GM23338 (cell line): Measurements from ENCODE around the gene SMCO3. TPM values are rescaled to one million over a fixed set of nuclear protein-coding genes. Genes with fewer than 3 reads are reported as not detected.

Experiments used
- ATAC-seq: fragments of 200-7000 bp; cut with Tn5 transposase; 3 replicates; pipeline ENCODE4 v1.9.1; 2020
- DNase-seq: peaks from one replicate; pipeline ENCODE4 v3.0.0-alpha.2; 2015; ENCODE audit warnings: low spot score
- H2AFZ ChIP-seq: fragments of 200-600 bp; sonication (generic); 2 replicates; pipeline ENCODE4 v1.8.0; 2016; ENCODE audit warnings: antibody characterized with exemption, mild to moderate bottlenecking, moderate library complexity
- H3F3A ChIP-seq: fragments of 200-600 bp; sonication (generic); replicated peaks from 2 replicates; pipeline ENCODE4 v1.8.0; 2017; ENCODE audit warnings: antibody characterized with exemption, mixed run types, low read depth
- H3K27ac ChIP-seq: fragments of 200-600 bp; sonication (generic); 2 replicates; pipeline ENCODE4 v1.6.1; 2016; ENCODE audit warnings: low read depth
- H3K27me3 ChIP-seq: fragments of 200-600 bp; sonication (generic); 2 replicates; pipeline ENCODE4 v1.8.0; 2016; ENCODE audit warnings: mild to moderate bottlenecking, mixed run types, moderate library complexity; ENCODE audit not compliant: insufficient read depth
- H3K36me3 ChIP-seq: fragments of 200-600 bp; sonication (generic); 2 replicates; pipeline ENCODE4 v1.8.0; 2016; ENCODE audit warnings: mild to moderate bottlenecking; ENCODE audit not compliant: insufficient read depth
- H3K4me1 ChIP-seq: fragments of 200-600 bp; sonication (generic); 2 replicates; pipeline ENCODE4 v1.8.0; 2016; ENCODE audit warnings: mild to moderate bottlenecking, moderate library complexity; ENCODE audit not compliant: insufficient read depth
- H3K4me2 ChIP-seq: fragments of 200-600 bp; sonication (generic); 2 replicates; pipeline ENCODE4 v1.7.1; 2017; ENCODE audit warnings: mixed run types
- H3K4me3 ChIP-seq: fragments of 200-600 bp; sonication (generic); 2 replicates; pipeline ENCODE4 v1.6.1; 2016; ENCODE audit warnings: mixed run types
- H3K79me2 ChIP-seq: fragments of 200-600 bp; sonication (generic); replicated peaks from 2 replicates; pipeline ENCODE4 v1.8.0; 2017; ENCODE audit warnings: mild to moderate bottlenecking; ENCODE audit not compliant: insufficient read depth
- H3K9me2 ChIP-seq: fragments of 200-600 bp; sonication (generic); 2 replicates; pipeline ENCODE4 v1.8.0; 2017; ENCODE audit not compliant: insufficient read depth
- H4K20me1 ChIP-seq: fragments of 200-600 bp; sonication (generic); replicated peaks from 2 replicates; pipeline ENCODE4 v1.8.0; 2017; ENCODE audit warnings: mild to moderate bottlenecking; ENCODE audit not compliant: insufficient read depth
- H3K27ac Mint-ChIP-seq: 2 replicates; pipeline ENCODE4 v1.8.0; 2020; ENCODE audit warnings: inconsistent platforms, mild to moderate bottlenecking, moderate library complexity, mixed read lengths
- H3K27me3 Mint-ChIP-seq: 3 replicates; pipeline ENCODE4 v1.8.0; 2022; ENCODE audit warnings: low read depth, mild to moderate bottlenecking, moderate library complexity, mixed read lengths, inconsistent platforms; ENCODE audit not compliant: insufficient read depth, poor library complexity
- H3K36me3 Mint-ChIP-seq: 3 replicates; pipeline ENCODE4 v1.8.0; 2021; ENCODE audit warnings: low read depth, mild to moderate bottlenecking, inconsistent platforms, moderate library complexity, mixed read lengths
- H3K4me1 Mint-ChIP-seq: 3 replicates; pipeline ENCODE4 v1.8.0; 2020; ENCODE audit warnings: mild to moderate bottlenecking, inconsistent platforms, mixed read lengths
- H3K4me3 Mint-ChIP-seq: 3 replicates; pipeline ENCODE4 v1.8.0; 2021; ENCODE audit warnings: moderate library complexity, mild to moderate bottlenecking, inconsistent platforms, mixed read lengths
- H3K9me3 Mint-ChIP-seq: 3 replicates; pipeline ENCODE4 v1.8.0; 2020; ENCODE audit warnings: moderate library complexity, mild to moderate bottlenecking, inconsistent platforms, mixed read lengths
- CREB1 ChIP-seq: fragments of 250-450 bp; sonication (Bioruptor Pico); IDR thresholded peaks from 2 replicates; pipeline ENCODE4 v1.5.0; 2020; ENCODE audit warnings: low read depth, mild to moderate bottlenecking, moderate library complexity
- EZH2 ChIP-seq: fragments of 200-600 bp; sonication (generic); IDR thresholded peaks from one replicate; pipeline ENCODE4 v1.8.0; 2017; ENCODE audit warnings: antibody characterized with exemption, mild to moderate bottlenecking, low read depth; ENCODE audit not compliant: unreplicated experiment
- EZH2phosphoT487 ChIP-seq: fragments of 200-600 bp; sonication (generic); IDR thresholded peaks from one replicate; pipeline ENCODE4 v1.8.1; 2018; ENCODE audit warnings: antibody characterized with exemption; ENCODE audit not compliant: unreplicated experiment
- NANOG ChIP-seq: IDR thresholded peaks from 2 replicates; pipeline ENCODE4 v1.6.1; 2016; ENCODE audit warnings: antibody characterized with exemption, borderline replicate concordance
- POLR2AphosphoS5 ChIP-seq: IDR thresholded peaks from 2 replicates; pipeline ENCODE4 v1.6.1; 2016; ENCODE audit warnings: antibody characterized with exemption, low read depth
- STAT1 ChIP-seq: IDR thresholded peaks from one replicate; pipeline ENCODE4 v1.6.1; 2016; ENCODE audit warnings: antibody characterized with exemption; ENCODE audit not compliant: unreplicated experiment
- ZNF331 ChIP-seq: fragments of 250-450 bp; sonication (Bioruptor Pico); IDR thresholded peaks from 2 replicates; pipeline ENCODE4 v1.5.0; 2020; ENCODE audit warnings: low read depth, mild to moderate bottlenecking, moderate library complexity
- polyA plus RNA-seq: library from polyadenylated mRNA; unstranded; fragments of >200 nt; fragmentation: Nextera tagmentation; extraction: Ambion mirVana; gene quantifications from 2 replicates; pipeline ENCODE4 v1.2.1, GENCODE V29; 2016
- total RNA-seq: library from RNA; depleted of rRNA; stranded (reverse); fragments of >200 nt; shearing (Covaris generic); gene quantifications from 2 replicates; pipeline ENCODE4 v1.2.3, GENCODE V29; 2014
- TF ChIP-seq, protein P1 (sequence below): fragments of 250-450 bp; sonication (Bioruptor Pico); IDR thresholded peaks from 2 replicates; pipeline ENCODE4 v1.5.0; 2020; ENCODE audit warnings: mild to moderate bottlenecking, moderate library complexity
- TF ChIP-seq, protein P2 (sequence below): IDR thresholded peaks from 2 replicates; pipeline ENCODE4 v1.6.1; 2016; ENCODE audit warnings: antibody characterized with exemption
- TF ChIP-seq, protein P3 (sequence below), 2 experiments: fragments of 200-600 bp in 1 of 2; sonication (generic) in 1 of 2; conservative IDR thresholded peaks; 2 replicates each; pipeline versions ENCODE4 v1.5.1 to v1.6.1; 2016 to 2017; ENCODE audit warnings: antibody characterized with exemption in 2 of 2, low read depth in 2 of 2, mild to moderate bottlenecking in 2 of 2, moderate library complexity in 1 of 2
- TF ChIP-seq, protein P4 (sequence below): IDR thresholded peaks from one replicate; pipeline ENCODE4 v1.6.1; 2018; ENCODE audit warnings: antibody characterized with exemption; ENCODE audit not compliant: unreplicated experiment

SMCO3 gene
- total and polyA plus RNA-seq, 2 experiments from 2014 or later, result 0.13 TPM; not detected in 1

DNA sequence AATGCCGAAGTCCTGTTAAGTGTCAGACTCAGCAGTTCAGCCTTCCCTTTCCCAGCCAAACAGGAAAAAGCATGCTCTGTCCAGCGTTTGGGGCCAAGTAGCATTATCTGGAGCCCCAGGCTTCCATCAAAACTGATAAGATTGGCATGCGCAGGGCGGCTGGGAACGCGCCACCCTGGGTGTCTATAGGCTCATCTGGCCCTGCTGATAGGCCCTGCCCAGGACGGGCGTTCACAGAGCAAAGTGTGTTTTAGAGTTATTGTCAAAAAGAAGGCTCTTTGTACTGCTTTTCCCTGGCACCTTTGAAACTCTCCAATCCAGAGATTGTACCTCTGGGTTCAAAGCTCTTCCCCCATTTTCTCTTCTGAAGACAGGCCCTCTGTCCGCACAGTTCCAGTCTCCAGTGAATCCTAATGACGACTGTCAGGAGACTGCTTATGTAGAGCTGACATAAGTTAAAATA lies 29.5 kb upstream of the SMCO3 start, which contains the start of gene ART4 (continued):
- TF ChIP-seq, protein P1, sequence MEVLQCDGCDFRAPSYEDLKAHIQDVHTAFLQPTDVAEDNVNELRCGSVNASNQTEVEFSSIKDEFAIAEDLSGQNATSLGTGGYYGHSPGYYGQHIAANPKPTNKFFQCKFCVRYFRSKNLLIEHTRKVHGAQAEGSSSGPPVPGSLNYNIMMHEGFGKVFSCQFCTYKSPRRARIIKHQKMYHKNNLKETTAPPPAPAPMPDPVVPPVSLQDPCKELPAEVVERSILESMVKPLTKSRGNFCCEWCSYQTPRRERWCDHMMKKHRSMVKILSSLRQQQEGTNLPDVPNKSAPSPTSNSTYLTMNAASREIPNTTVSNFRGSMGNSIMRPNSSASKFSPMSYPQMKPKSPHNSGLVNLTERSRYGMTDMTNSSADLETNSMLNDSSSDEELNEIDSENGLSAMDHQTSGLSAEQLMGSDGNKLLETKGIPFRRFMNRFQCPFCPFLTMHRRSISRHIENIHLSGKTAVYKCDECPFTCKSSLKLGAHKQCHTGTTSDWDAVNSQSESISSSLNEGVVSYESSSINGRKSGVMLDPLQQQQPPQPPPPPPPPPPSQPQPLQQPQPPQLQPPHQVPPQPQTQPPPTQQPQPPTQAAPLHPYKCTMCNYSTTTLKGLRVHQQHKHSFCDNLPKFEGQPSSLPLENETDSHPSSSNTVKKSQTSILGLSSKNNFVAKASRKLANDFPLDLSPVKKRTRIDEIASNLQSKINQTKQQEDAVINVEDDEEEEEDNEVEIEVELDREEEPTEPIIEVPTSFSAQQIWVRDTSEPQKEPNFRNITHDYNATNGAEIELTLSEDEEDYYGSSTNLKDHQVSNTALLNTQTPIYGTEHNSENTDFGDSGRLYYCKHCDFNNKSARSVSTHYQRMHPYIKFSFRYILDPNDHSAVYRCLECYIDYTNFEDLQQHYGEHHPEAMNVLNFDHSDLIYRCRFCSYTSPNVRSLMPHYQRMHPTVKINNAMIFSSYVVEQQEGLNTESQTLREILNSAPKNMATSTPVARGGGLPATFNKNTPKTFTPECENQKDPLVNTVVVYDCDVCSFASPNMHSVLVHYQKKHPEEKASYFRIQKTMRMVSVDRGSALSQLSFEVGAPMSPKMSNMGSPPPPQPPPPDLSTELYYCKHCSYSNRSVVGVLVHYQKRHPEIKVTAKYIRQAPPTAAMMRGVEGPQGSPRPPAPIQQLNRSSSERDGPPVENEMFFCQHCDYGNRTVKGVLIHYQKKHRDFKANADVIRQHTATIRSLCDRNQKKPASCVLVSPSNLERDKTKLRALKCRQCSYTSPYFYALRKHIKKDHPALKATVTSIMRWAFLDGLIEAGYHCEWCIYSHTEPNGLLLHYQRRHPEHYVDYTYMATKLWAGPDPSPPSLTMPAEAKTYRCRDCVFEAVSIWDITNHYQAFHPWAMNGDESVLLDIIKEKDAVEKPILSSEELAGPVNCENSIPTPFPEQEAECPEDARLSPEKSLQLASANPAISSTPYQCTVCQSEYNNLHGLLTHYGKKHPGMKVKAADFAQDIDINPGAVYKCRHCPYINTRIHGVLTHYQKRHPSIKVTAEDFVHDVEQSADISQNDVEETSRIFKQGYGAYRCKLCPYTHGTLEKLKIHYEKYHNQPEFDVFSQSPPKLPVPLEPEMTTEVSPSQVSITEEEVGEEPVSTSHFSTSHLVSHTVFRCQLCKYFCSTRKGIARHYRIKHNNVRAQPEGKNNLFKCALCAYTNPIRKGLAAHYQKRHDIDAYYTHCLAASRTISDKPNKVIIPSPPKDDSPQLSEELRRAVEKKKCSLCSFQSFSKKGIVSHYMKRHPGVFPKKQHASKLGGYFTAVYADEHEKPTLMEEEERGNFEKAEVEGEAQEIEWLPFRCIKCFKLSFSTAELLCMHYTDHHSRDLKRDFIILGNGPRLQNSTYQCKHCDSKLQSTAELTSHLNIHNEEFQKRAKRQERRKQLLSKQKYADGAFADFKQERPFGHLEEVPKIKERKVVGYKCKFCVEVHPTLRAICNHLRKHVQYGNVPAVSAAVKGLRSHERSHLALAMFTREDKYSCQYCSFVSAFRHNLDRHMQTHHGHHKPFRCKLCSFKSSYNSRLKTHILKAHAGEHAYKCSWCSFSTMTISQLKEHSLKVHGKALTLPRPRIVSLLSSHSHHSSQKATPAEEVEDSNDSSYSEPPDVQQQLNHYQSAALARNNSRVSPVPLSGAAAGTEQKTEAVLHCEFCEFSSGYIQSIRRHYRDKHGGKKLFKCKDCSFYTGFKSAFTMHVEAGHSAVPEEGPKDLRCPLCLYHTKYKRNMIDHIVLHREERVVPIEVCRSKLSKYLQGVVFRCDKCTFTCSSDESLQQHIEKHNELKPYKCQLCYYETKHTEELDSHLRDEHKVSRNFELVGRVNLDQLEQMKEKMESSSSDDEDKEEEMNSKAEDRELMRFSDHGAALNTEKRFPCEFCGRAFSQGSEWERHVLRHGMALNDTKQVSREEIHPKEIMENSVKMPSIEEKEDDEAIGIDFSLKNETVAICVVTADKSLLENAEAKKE (CRISPR knock-in tag), result no peak
- TF ChIP-seq, protein P2, sequence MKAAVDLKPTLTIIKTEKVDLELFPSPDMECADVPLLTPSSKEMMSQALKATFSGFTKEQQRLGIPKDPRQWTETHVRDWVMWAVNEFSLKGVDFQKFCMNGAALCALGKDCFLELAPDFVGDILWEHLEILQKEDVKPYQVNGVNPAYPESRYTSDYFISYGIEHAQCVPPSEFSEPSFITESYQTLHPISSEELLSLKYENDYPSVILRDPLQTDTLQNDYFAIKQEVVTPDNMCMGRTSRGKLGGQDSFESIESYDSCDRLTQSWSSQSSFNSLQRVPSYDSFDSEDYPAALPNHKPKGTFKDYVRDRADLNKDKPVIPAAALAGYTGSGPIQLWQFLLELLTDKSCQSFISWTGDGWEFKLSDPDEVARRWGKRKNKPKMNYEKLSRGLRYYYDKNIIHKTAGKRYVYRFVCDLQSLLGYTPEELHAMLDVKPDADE, result no peak

DNA sequence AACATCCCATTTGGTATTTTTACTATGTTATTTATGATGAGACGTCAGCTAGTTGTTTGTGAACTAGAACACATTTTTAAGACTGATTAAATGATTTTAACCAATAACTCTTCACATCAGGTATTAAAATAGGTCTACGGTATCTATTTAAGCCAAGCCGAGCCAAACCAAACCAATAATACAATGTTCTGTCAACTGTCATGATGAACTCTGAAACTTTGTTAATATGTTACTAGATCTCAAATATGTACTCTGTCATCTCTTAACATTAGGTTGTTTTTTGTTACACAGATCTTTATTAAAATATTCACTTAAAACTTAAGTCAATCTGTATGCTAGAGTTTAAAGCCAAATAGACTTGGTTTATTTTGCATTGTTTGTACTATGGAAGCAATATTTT lies 28.3 kb upstream of the SMCO3 start:
- ATAC-seq, result no peak
- Histone ChIP-seq H3K9me2 (no peaks in the 10 kb centered on the region), H3K36me3 (no peaks in the 10 kb centered on the region), H3K4me2 (no peak overlapping the region), H3K4me1 (no peaks in the 10 kb centered on the region), H3K79me2 (no peaks in the 10 kb centered on the region), H3K27ac (no peak overlapping the region), H3K4me3 (no peak overlapping the region), H4K20me1 (no peaks in the 10 kb centered on the region), H2AFZ (no peak overlapping the region), H3K27me3 (no peaks in the 10 kb centered on the region), H3F3A (no peaks in the 10 kb centered on the region)
- H3K27ac Mint-ChIP-seq, result no peak overlapping the region
- no peaks in the 10 kb centered on the region for H3K27me3 Mint-ChIP-seq
- no peak overlapping the region for H3K4me3 Mint-ChIP-seq
- peaks cover 3% of the 10 kb centered on the region; the same call in 1 of the 3 replicates for H3K4me1 Mint-ChIP-seq
- peaks cover 9% of the 10 kb centered on the region; the same call in 1 of the 3 replicates for H3K9me3 Mint-ChIP-seq
- peaks cover 2% of the 10 kb centered on the region; the same call in 1 of the 3 replicates for H3K36me3 Mint-ChIP-seq
- no peak for DNase-seq
- TF ChIP-seq NANOG (no peak), EZH2 (no peak), EZH2phosphoT487 (no peak), POLR2AphosphoS5 (no peak), STAT1 (no peak), ZNF331 (CRISPR knock-in tag) (no peak), CREB1 (no peak)
- TF ChIP-seq, protein P3, sequence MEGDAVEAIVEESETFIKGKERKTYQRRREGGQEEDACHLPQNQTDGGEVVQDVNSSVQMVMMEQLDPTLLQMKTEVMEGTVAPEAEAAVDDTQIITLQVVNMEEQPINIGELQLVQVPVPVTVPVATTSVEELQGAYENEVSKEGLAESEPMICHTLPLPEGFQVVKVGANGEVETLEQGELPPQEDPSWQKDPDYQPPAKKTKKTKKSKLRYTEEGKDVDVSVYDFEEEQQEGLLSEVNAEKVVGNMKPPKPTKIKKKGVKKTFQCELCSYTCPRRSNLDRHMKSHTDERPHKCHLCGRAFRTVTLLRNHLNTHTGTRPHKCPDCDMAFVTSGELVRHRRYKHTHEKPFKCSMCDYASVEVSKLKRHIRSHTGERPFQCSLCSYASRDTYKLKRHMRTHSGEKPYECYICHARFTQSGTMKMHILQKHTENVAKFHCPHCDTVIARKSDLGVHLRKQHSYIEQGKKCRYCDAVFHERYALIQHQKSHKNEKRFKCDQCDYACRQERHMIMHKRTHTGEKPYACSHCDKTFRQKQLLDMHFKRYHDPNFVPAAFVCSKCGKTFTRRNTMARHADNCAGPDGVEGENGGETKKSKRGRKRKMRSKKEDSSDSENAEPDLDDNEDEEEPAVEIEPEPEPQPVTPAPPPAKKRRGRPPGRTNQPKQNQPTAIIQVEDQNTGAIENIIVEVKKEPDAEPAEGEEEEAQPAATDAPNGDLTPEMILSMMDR (conservative IDR thresholded peaks at IDR 0.05; ENCODE audit: low read depth in 2 of 2), result no peak
- TF ChIP-seq, protein P2, result no peak
- TF ChIP-seq, protein P4, sequence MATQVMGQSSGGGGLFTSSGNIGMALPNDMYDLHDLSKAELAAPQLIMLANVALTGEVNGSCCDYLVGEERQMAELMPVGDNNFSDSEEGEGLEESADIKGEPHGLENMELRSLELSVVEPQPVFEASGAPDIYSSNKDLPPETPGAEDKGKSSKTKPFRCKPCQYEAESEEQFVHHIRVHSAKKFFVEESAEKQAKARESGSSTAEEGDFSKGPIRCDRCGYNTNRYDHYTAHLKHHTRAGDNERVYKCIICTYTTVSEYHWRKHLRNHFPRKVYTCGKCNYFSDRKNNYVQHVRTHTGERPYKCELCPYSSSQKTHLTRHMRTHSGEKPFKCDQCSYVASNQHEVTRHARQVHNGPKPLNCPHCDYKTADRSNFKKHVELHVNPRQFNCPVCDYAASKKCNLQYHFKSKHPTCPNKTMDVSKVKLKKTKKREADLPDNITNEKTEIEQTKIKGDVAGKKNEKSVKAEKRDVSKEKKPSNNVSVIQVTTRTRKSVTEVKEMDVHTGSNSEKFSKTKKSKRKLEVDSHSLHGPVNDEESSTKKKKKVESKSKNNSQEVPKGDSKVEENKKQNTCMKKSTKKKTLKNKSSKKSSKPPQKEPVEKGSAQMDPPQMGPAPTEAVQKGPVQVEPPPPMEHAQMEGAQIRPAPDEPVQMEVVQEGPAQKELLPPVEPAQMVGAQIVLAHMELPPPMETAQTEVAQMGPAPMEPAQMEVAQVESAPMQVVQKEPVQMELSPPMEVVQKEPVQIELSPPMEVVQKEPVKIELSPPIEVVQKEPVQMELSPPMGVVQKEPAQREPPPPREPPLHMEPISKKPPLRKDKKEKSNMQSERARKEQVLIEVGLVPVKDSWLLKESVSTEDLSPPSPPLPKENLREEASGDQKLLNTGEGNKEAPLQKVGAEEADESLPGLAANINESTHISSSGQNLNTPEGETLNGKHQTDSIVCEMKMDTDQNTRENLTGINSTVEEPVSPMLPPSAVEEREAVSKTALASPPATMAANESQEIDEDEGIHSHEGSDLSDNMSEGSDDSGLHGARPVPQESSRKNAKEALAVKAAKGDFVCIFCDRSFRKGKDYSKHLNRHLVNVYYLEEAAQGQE, result no peak
